Activated T-helper 9 cell treated with anti-CD3 and anti-CD28 coated beads, Interleukin-2, amount 50 U/mL, for 16 hours (primary cell): ENCODE results near the gene MCM3AP.

Experiments used
- DNase-seq: peaks from one replicate; pipeline ENCODE4 v3.0.0-alpha.2; 2020; ENCODE audit warnings: low read depth

Gene MCM3AP

GRCh38 chr21:46269466-46269865 is 15.9 kb downstream of the MCM3AP start:
- DNase-seq: no peak

GRCh38 chr21:46268371-46268770 is 17.0 kb downstream of the MCM3AP start:
- DNase-seq: no peak

- no peak for DNase-seq
Measured at GRCh38 chr21:46266946-46267345, 18.5 kb downstream of the MCM3AP start.

GRCh38 chr21:46265736-46266525 is 19.5 kb downstream of the MCM3AP start:
- no peak for DNase-seq

GRCh38 chr21:46264690-46265144 is 20.7 kb downstream of the MCM3AP start:
- no peak for DNase-seq

- DNase-seq: no peak
Measured at GRCh38 chr21:46264046-46264689, 21.2 kb downstream of the MCM3AP start.

GRCh38 chr21:46256501-46256994 is 28.9 kb downstream of the MCM3AP start:
- no peak for DNase-seq

- DNase-seq: no peak
Measured at GRCh38 chr21:46255758-46256337, 29.6 kb downstream of the MCM3AP start.

GRCh38 chr21:46255166-46255565 is 30.2 kb downstream of the MCM3AP start:
- no peak for DNase-seq

GRCh38 chr21:46254208-46254975 is 31.0 kb downstream of the MCM3AP start:
- no peak for DNase-seq

- peak; percentile 17 for DNase-seq
Measured at GRCh38 chr21:46253610-46254124, 31.7 kb downstream of the MCM3AP start.

- no peak for DNase-seq
Measured at GRCh38 chr21:46252840-46253239, 32.6 kb downstream of the MCM3AP start.

- DNase-seq: no peak
Measured at GRCh38 chr21:46250146-46250725, 35.2 kb downstream of the MCM3AP start.

GRCh38 chr21:46248827-46249226 is 36.6 kb downstream of the MCM3AP start:
- no peak for DNase-seq

GRCh38 chr21:46248422-46248782 is 37.0 kb downstream of the MCM3AP start:
- no peak for DNase-seq

GRCh38 chr21:46247699-46248421 is 37.6 kb downstream of the MCM3AP start:
- DNase-seq: no peak

- DNase-seq: no peak
Measured at GRCh38 chr21:46246345-46246744, 39.1 kb downstream of the MCM3AP start.

- DNase-seq: no peak
Measured at GRCh38 chr21:46245213-46245915, 40.0 kb downstream of the MCM3AP start.

GRCh38 chr21:46244602-46245001 is 40.8 kb downstream of the MCM3AP start:
- DNase-seq: no peak

GRCh38 chr21:46243960-46244361 is 41.5 kb downstream of the MCM3AP start:
- no peak for DNase-seq
